H9 (cell line): ENCODE data around the gene UQCRHL. TPM values are rescaled to one million over a fixed set of nuclear protein-coding genes. Genes with fewer than 3 reads are reported as not detected.

Experiments
- DNase-seq: peaks from one replicate; pipeline ENCODE4 v3.0.0-alpha.2; 2017
- H2AFZ ChIP-seq: one replicate; pipeline ENCODE4 v1.6.1; 2013; ENCODE audit warnings: mild to moderate bottlenecking, low read length, control low read depth, moderate library complexity
- H2AK5ac ChIP-seq: 2 replicates; pipeline ENCODE4 v1.6.1; 2013; ENCODE audit warnings: low read length, control low read depth, mixed read lengths; ENCODE audit not compliant: insufficient read length
- H2BK120ac ChIP-seq: one replicate; pipeline ENCODE4 v1.6.1; 2013; ENCODE audit warnings: low read depth, mild to moderate bottlenecking, low read length, control low read depth, inconsistent platforms; ENCODE audit not compliant: poor library complexity, severe bottlenecking
- H2BK12ac ChIP-seq: 2 replicates; pipeline ENCODE4 v1.6.1; 2013; ENCODE audit warnings: low read length, control low read depth, mixed read lengths, low read depth; ENCODE audit not compliant: insufficient read length
- H2BK15ac ChIP-seq: 2 replicates; pipeline ENCODE4 v1.6.1; 2013; ENCODE audit warnings: low read depth, low read length, control low read depth
- H2BK20ac ChIP-seq: one replicate; pipeline ENCODE4 v1.6.1; 2013; ENCODE audit warnings: low read depth, mild to moderate bottlenecking, low read length, control low read depth, inconsistent platforms; ENCODE audit not compliant: poor library complexity, severe bottlenecking
- H2BK5ac ChIP-seq: 2 replicates; pipeline ENCODE4 v1.6.1; 2013; ENCODE audit warnings: low read length, control low read depth, mixed read lengths; ENCODE audit not compliant: insufficient read length
- H3K14ac ChIP-seq: 2 replicates; pipeline ENCODE4 v1.6.1; 2013; ENCODE audit warnings: low read length, control low read depth; ENCODE audit not compliant: insufficient read depth
- H3K18ac ChIP-seq: 2 replicates; pipeline ENCODE4 v1.6.1; 2013; ENCODE audit warnings: low read depth, mild to moderate bottlenecking, mixed read lengths, low read length, control low read depth; ENCODE audit not compliant: insufficient read length
- H3K23ac ChIP-seq: 2 replicates; pipeline ENCODE4 v1.6.1; 2013; ENCODE audit warnings: low read length, control low read depth, mixed read lengths, low read depth; ENCODE audit not compliant: insufficient read length
- H3K23me2 ChIP-seq: 2 replicates; pipeline ENCODE4 v1.6.1; 2013; ENCODE audit warnings: low read depth, mild to moderate bottlenecking, mixed read lengths, low read length, control low read depth; ENCODE audit not compliant: insufficient read length, poor library complexity, severe bottlenecking
- H3K27ac ChIP-seq: 2 replicates; pipeline ENCODE4 v1.5.1; 2013; ENCODE audit warnings: low read length, control low read depth, mixed read lengths, low read depth; ENCODE audit not compliant: insufficient read length
- H3K27me3 ChIP-seq: 2 replicates; pipeline ENCODE4 v1.6.1; 2013; ENCODE audit warnings: low read length, control low read depth, inconsistent platforms; ENCODE audit not compliant: insufficient read depth
- H3K4ac ChIP-seq: 2 replicates; pipeline ENCODE4 v1.6.1; 2013; ENCODE audit warnings: low read depth, mild to moderate bottlenecking, control low read depth, inconsistent platforms, low read length, moderate library complexity
- H3K4me1 ChIP-seq: 2 replicates; pipeline ENCODE4 v1.6.1; 2013; ENCODE audit warnings: low read length, control low read depth, inconsistent platforms; ENCODE audit not compliant: insufficient read depth
- H3K4me2 ChIP-seq: 2 replicates; pipeline ENCODE4 v1.6.1; 2013; ENCODE audit warnings: low read length, control low read depth, mixed read lengths; ENCODE audit not compliant: insufficient read length, insufficient read depth
- H3K56ac ChIP-seq: 2 replicates; pipeline ENCODE4 v1.6.1; 2013; ENCODE audit warnings: low read depth, mild to moderate bottlenecking, mixed read lengths, low read length, control low read depth; ENCODE audit not compliant: insufficient read length
- H3K79me1 ChIP-seq: 2 replicates; pipeline ENCODE4 v1.6.1; 2013; ENCODE audit warnings: low read depth, mild to moderate bottlenecking, moderate library complexity, low read length, control low read depth, inconsistent platforms; ENCODE audit not compliant: insufficient read depth, poor library complexity, severe bottlenecking
- H3K79me2 ChIP-seq: 2 replicates; pipeline ENCODE4 v1.6.1; 2013; ENCODE audit warnings: low read length, control low read depth, inconsistent platforms; ENCODE audit not compliant: insufficient read depth
- H3K9ac ChIP-seq: 2 replicates; pipeline ENCODE4 v1.6.1; 2013; ENCODE audit warnings: low read length, control low read depth, mixed read lengths; ENCODE audit not compliant: insufficient read length; ENCODE audit errors: extremely low read depth
- H3K9me3 ChIP-seq: one replicate; pipeline ENCODE4 v1.6.1; 2013; ENCODE audit warnings: low read depth, low read length, inconsistent platforms; ENCODE audit not compliant: control insufficient read depth
- H3T11ph ChIP-seq: one replicate; pipeline ENCODE4 v1.6.1; 2013; ENCODE audit warnings: mild to moderate bottlenecking, low read length, control low read depth, inconsistent platforms
- H4K20me1 ChIP-seq: one replicate; pipeline ENCODE4 v1.6.1; 2013; ENCODE audit not compliant: control insufficient read depth, insufficient read length, insufficient read depth
- H4K5ac ChIP-seq: 2 replicates; pipeline ENCODE4 v1.6.1; 2013; ENCODE audit warnings: low read depth, mild to moderate bottlenecking, mixed read lengths, low read length, control low read depth; ENCODE audit not compliant: insufficient read length
- H4K8ac ChIP-seq: replicated peaks from 2 replicates; pipeline ENCODE4 v1.6.1; 2013; ENCODE audit warnings: low read length, control low read depth, mixed read lengths, low read depth; ENCODE audit not compliant: insufficient read length
- H4K91ac ChIP-seq: 2 replicates; pipeline ENCODE4 v1.6.1; 2013; ENCODE audit warnings: low read depth, mild to moderate bottlenecking, moderate library complexity, mixed read lengths, low read length, control low read depth; ENCODE audit not compliant: insufficient read length
- H3K27ac Mint-ChIP-seq, 3 experiments: 2 replicates in 2 of 3; 3 replicates in 1 of 3; pipeline ENCODE4 v1.8.0; 2020 to 2021; ENCODE audit warnings: mixed read lengths in 3 of 3, mild to moderate bottlenecking in 1 of 3, moderate library complexity in 1 of 3
- H3K27me3 Mint-ChIP-seq: 2 replicates; pipeline ENCODE4 v1.8.0; 2021; ENCODE audit warnings: low read depth, mild to moderate bottlenecking, moderate library complexity, mixed read lengths
- H3K36me3 Mint-ChIP-seq, 3 experiments: 2 replicates in 2 of 3; 3 replicates in 1 of 3; pipeline ENCODE4 v1.8.0; 2020 to 2021; ENCODE audit warnings: low read depth in 3 of 3, mixed read lengths in 3 of 3; ENCODE audit not compliant: insufficient read depth in 1 of 3
- H3K4me1 Mint-ChIP-seq, 2 experiments: 2 replicates each; pipeline ENCODE4 v1.8.0; 2020; ENCODE audit warnings: mixed read lengths in 2 of 2
- H3K4me3 Mint-ChIP-seq, 2 experiments: 2 replicates in 1 of 2; 3 replicates in 1 of 2; pipeline ENCODE4 v1.8.0; 2020 to 2021; ENCODE audit warnings: mild to moderate bottlenecking in 2 of 2, mixed read lengths in 2 of 2, moderate library complexity in 1 of 2
- H3K9me3 Mint-ChIP-seq, 2 experiments: 2 replicates in 1 of 2; 3 replicates in 1 of 2; pipeline ENCODE4 v1.8.0; 2020; ENCODE audit warnings: mild to moderate bottlenecking in 2 of 2, mixed read lengths in 2 of 2, moderate library complexity in 1 of 2
- CTCF ChIP-seq: fragments of 200-600 bp; sonication (generic); conservative IDR thresholded peaks from 3 replicates; pipeline ENCODE4 v1.8.0; 2021; ENCODE audit warnings: antibody characterized with exemption, mild to moderate bottlenecking
- WGBS: extraction: QIAGEN DNeasy Blood & Tissue Kit; methylation state at CpG from one replicate; pipeline ENCODE4 v1.1.7; 2013; ENCODE audit warnings: missing lambda C conversion rate, low lambda C conversion rate, mixed read lengths; ENCODE audit not compliant: insufficient read length; ENCODE audit errors: extremely low coverage; 5-methylcytosine and 5-hydroxymethylcytosine counted together
- total RNA-seq: library from RNA; stranded (reverse); gene quantifications from 2 replicates; pipeline ENCODE4 v1.2.1, GENCODE V29; 2021

Gene UQCRHL
- total RNA-seq, 1 experiment from 2014 or later, result 2.0 TPM

GRCh38 chr1:15799928-15800835 is 7.3 kb downstream of the UQCRHL start:
- peak; percentile 79 for DNase-seq
- H3K4me1 ChIP-seq, result peaks cover 5% of the 10 kb centered on the region; the same call in 1 of the 2 replicates

More at GRCh38 chr1:15799928-15800835, 7.3 kb downstream of the UQCRHL start:
- Histone ChIP-seq H2BK20ac (no peak overlapping the region), H4K91ac (no peak overlapping the region), H2BK12ac (no peak overlapping the region), H3K79me2 (no peaks in the 10 kb centered on the region), H4K5ac (no peak overlapping the region), H2AK5ac (no peak overlapping the region), H3K4ac (no peak overlapping the region), H2BK5ac (no peak overlapping the region), H3K79me1 (no peaks in the 10 kb centered on the region), H3K18ac (peak overlapping the region; percentile 33), H3K9me3 (no peaks in the 10 kb centered on the region), H3K23me2 (no peaks in the 10 kb centered on the region), H4K8ac (no peak overlapping the region), H3K14ac (no peak overlapping the region), H2AFZ (no peak overlapping the region), H3K4me2 (no peak overlapping the region), H3K23ac (no peak overlapping the region), H3K9ac (no peak overlapping the region), H3K56ac (no peak overlapping the region), H2BK120ac (no peak overlapping the region), H4K20me1 (no peaks in the 10 kb centered on the region), H3T11ph (no peak overlapping the region), H3K27ac (no peak overlapping the region), H3K27me3 (no peaks in the 10 kb centered on the region), H2BK15ac (no peak overlapping the region)
- Mint-ChIP-seq H3K4me3 (0 out of 5 replicates have a peak overlapping the region, but pooled peaks of 1 of the 2 experiments have one; percentile 31), H3K27me3 (peaks cover 2% of the 10 kb centered on the region; the same call in 1 of the 2 replicates), H3K27ac (peak overlapping the region in 2 of 3 experiments; percentile 56 to 78; a peak in 4 of 7 replicates), H3K4me1 (peaks cover 20 to 23% of the 10 kb centered on the region in 2 experiments), H3K36me3 (no peaks in the 10 kb centered on the region), H3K9me3 (no peaks in the 10 kb centered on the region)
- WGBS, result no CpG with 5 or more reads among the region's 22 CpGs
- TF ChIP-seq CTCF, result no peak
